HepG2 (cell line): ENCODE measurements around the gene GEMIN2. TPM values are rescaled to one million over a fixed set of nuclear protein-coding genes. Genes with fewer than 3 reads are reported as not detected.

ENCODE experiments used
- CCAR2 ChIP-seq: fragments of 200-400 bp; formaldehyde crosslinking; optimal IDR thresholded peaks from 2 replicates; pipeline ENCODE3; 2018; ENCODE audit warnings: low read depth, mild to moderate bottlenecking, low read length, moderate library complexity
- FOXA1 ChIP-seq, 2 experiments: fragments of 450-650 bp in 1 of 2; sonication (generic) in 1 of 2; formaldehyde crosslinking in 1 of 2; IDR thresholded peaks; 2 replicates each; pipeline versions ENCODE4 v1.4.0 to v1.6.1; 2016 to 2020; ENCODE audit warnings: missing genetic modification reagents in 1 of 2
- GLI4 ChIP-seq: sonication (generic); formaldehyde crosslinking; IDR thresholded peaks from 2 replicates; pipeline ENCODE4 v1.5.1; 2020; ENCODE audit warnings: missing genetic modification reagents, mild to moderate bottlenecking, moderate library complexity, borderline replicate concordance
- HNRNPH1 ChIP-seq: fragments of 200-400 bp; formaldehyde crosslinking; optimal IDR thresholded peaks from 2 replicates; pipeline ENCODE3; 2017; ENCODE audit warnings: mild to moderate bottlenecking, low read depth, low read length
- MEF2D ChIP-seq: sonication (generic); formaldehyde crosslinking; IDR thresholded peaks from 2 replicates; pipeline ENCODE4 v1.5.1; 2020; ENCODE audit warnings: mild to moderate bottlenecking, missing genetic modification reagents
- MIER3 ChIP-seq: IDR thresholded peaks from 2 replicates; pipeline ENCODE4 v1.6.1; 2016; ENCODE audit warnings: missing compliant biosample characterization, borderline replicate concordance
- NFYC ChIP-seq: IDR thresholded peaks from 2 replicates; pipeline ENCODE4 v1.6.1; 2016; ENCODE audit warnings: missing genetic modification reagents, missing compliant biosample characterization
- NONO ChIP-seq, 2 experiments: fragments of 450-650 bp in 1 of 2; sonication (generic) in 1 of 2; formaldehyde crosslinking in 1 of 2; IDR thresholded peaks in 1 of 2; conservative IDR thresholded peaks in 1 of 2; 2 replicates each; pipeline versions ENCODE4 v1.6.1 to v1.8.0; 2017 to 2022; ENCODE audit warnings: mild to moderate bottlenecking in 1 of 2, missing genetic modification reagents in 1 of 2, moderate library complexity in 1 of 2
- PITX1 ChIP-seq: sonication (generic); formaldehyde crosslinking; IDR thresholded peaks from 2 replicates; pipeline ENCODE4 v1.5.1; 2020; ENCODE audit warnings: mild to moderate bottlenecking, missing genetic modification reagents
- PRDM15 ChIP-seq: sonication (generic); formaldehyde crosslinking; IDR thresholded peaks from 2 replicates; pipeline ENCODE4 v1.4.0; 2020; ENCODE audit warnings: missing genetic modification reagents
- RORA ChIP-seq: sonication (generic); formaldehyde crosslinking; IDR thresholded peaks from 2 replicates; pipeline ENCODE4 v1.5.0; 2020; ENCODE audit warnings: mild to moderate bottlenecking, missing genetic modification reagents, moderate library complexity
- SALL1 ChIP-seq: sonication (generic); formaldehyde crosslinking; IDR thresholded peaks from 2 replicates; pipeline ENCODE4 v1.8.0; 2022; ENCODE audit warnings: mild to moderate bottlenecking, missing genetic modification reagents
- SMAD1 ChIP-seq: sonication (generic); formaldehyde crosslinking; IDR thresholded peaks from 2 replicates; pipeline ENCODE4 v1.4.0; 2020; ENCODE audit warnings: missing genetic modification reagents, low read depth, mild to moderate bottlenecking, borderline replicate concordance
- XRCC5 ChIP-seq: fragments of 200-400 bp; formaldehyde crosslinking; optimal IDR thresholded peaks from 2 replicates; pipeline ENCODE3; 2017; ENCODE audit warnings: mild to moderate bottlenecking, low read length
- ZFAT ChIP-seq: sonication (generic); formaldehyde crosslinking; conservative IDR thresholded peaks from 2 replicates; pipeline ENCODE4 v1.8.1; 2023; ENCODE audit warnings: missing genetic modification reagents, inconsistent platforms
- ZSCAN21 ChIP-seq: sonication (generic); formaldehyde crosslinking; IDR thresholded peaks from 2 replicates; pipeline ENCODE4 v1.8.0; 2022; ENCODE audit warnings: mild to moderate bottlenecking, missing genetic modification reagents, moderate library complexity, borderline replicate concordance
- polyA plus RNA-seq, 8 experiments: library from polyadenylated mRNA; depleted of rRNA in 3 of 8; stranded (reverse) in 7 of 8; unstranded in 1 of 8; fragments of >200 nt; fragmentation: Illumina TruSeq in 4 of 8; extraction: Trizol in 4 of 8; gene quantifications; 2 replicates each; pipeline versions ENCODE4 v1.2.1 to v1.2.3, GENCODE V29; 2011 to 2016; ENCODE audit warnings: low read depth in 4 of 8, missing spikeins in 1 of 8, mixed read lengths in 1 of 8; ENCODE audit not compliant: insufficient read depth in 1 of 8
- total RNA-seq, 5 experiments: library from RNA; depleted of rRNA; stranded (reverse); fragments of >200 nt; fragmentation: Illumina TruSeq; extraction: Trizol; gene quantifications; 2 replicates each; pipeline ENCODE4 v1.2.3, GENCODE V29; 2016; ENCODE audit warnings: low read depth in 1 of 5
- TF ChIP-seq, protein P1 (sequence below): sonication (generic); formaldehyde crosslinking; IDR thresholded peaks from 2 replicates; pipeline ENCODE4 v1.5.1; 2020; ENCODE audit warnings: missing genetic modification reagents, mild to moderate bottlenecking, borderline replicate concordance
- TF ChIP-seq, protein P2 (sequence below): sonication (generic); formaldehyde crosslinking; IDR thresholded peaks from 2 replicates; pipeline ENCODE4 v1.4.0; 2020; ENCODE audit warnings: missing genetic modification reagents
- TF ChIP-seq, protein P3 (sequence below): sonication (generic); formaldehyde crosslinking; conservative IDR thresholded peaks from 2 replicates; pipeline ENCODE4 v1.4.0; 2020; ENCODE audit warnings: missing genetic modification reagents

Gene GEMIN2
- total and polyA plus RNA-seq, 2 of the 13 experiments (the other 11 are each of a cell fraction or from before 2014, with no cell fraction given), result 54.8 to 110 TPM

DNA sequence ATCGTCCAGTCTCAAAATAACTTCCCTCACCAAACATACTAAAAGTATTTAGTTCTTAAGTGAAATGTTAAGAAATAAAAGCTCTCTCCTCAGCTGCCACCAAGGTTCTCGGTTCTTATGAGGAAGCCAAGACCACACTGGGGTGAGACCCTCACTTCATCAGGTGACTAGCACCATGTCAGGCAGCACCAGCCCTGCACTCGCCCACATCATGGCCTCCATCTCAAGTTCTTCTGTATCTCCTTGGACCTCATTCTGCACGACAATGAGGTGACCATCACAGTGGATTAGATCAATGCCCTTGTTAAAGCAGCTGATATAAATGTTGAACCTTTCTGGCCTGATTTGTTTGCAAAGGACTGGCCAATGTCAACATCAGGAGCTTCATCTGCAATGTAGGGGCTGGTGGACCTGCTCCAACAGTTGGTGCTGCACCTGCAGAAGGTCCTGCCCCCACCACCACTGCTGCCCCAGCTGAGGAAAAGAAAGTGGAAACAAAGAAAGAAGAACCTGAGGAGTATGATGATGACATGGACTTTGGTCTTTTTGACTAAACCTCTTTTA lies 23.5 kb upstream of the GEMIN2 start (continued):
- TF ChIP-seq NONO (IDR thresholded peaks at IDR 0.05), result no peak
- 0 out of 2 replicates have a peak, but pooled peaks have one; percentile 24 for TF ChIP-seq NONO (CRISPR knock-in tag; conservative IDR thresholded peaks at IDR 0.05)
- peak; percentile 32 for TF ChIP-seq XRCC5
- no peak for TF ChIP-seq ZFAT
- TF ChIP-seq GLI4, result no peak
- TF ChIP-seq HNRNPH1, result peak; percentile 64
- TF ChIP-seq, protein P1, sequence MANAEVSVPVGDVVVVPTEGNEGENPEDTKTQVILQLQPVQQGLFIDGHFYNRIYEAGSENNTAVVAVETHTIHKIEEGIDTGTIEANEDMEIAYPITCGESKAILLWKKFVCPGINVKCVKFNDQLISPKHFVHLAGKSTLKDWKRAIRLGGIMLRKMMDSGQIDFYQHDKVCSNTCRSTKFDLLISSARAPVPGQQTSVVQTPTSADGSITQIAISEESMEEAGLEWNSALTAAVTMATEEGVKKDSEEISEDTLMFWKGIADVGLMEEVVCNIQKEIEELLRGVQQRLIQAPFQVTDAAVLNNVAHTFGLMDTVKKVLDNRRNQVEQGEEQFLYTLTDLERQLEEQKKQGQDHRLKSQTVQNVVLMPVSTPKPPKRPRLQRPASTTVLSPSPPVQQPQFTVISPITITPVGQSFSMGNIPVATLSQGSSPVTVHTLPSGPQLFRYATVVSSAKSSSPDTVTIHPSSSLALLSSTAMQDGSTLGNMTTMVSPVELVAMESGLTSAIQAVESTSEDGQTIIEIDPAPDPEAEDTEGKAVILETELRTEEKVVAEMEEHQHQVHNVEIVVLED (CRISPR knock-in tag), result 0 out of 2 replicates have a peak, but pooled peaks have one; percentile 2
- TF ChIP-seq ZSCAN21 (CRISPR knock-in tag), result no peak
- TF ChIP-seq CCAR2, result peak; percentile 63
- no peak for TF ChIP-seq PRDM15 (CRISPR knock-in tag)
- TF ChIP-seq, protein P2, sequence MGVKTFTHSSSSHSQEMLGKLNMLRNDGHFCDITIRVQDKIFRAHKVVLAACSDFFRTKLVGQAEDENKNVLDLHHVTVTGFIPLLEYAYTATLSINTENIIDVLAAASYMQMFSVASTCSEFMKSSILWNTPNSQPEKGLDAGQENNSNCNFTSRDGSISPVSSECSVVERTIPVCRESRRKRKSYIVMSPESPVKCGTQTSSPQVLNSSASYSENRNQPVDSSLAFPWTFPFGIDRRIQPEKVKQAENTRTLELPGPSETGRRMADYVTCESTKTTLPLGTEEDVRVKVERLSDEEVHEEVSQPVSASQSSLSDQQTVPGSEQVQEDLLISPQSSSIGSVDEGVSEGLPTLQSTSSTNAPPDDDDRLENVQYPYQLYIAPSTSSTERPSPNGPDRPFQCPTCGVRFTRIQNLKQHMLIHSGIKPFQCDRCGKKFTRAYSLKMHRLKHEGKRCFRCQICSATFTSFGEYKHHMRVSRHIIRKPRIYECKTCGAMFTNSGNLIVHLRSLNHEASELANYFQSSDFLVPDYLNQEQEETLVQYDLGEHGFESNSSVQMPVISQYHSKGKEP (CRISPR knock-in tag), result no peak
- peak; percentile 40; the same call in 1 of the 2 replicates for TF ChIP-seq PITX1 (CRISPR knock-in tag)
- no peak for TF ChIP-seq SMAD1 (CRISPR knock-in tag)
- TF ChIP-seq FOXA1 (IDR thresholded peaks at IDR 0.05), result no peak
- TF ChIP-seq FOXA1 (CRISPR knock-in tag; IDR thresholded peaks at IDR 0.05), result peak; percentile 52; the same call in 1 of the 2 replicates
- no peak for TF ChIP-seq MIER3
- no peak for TF ChIP-seq SALL1
- TF ChIP-seq MEF2D (CRISPR knock-in tag), result 0 out of 2 replicates have a peak, but pooled peaks have one; percentile 37
- TF ChIP-seq, protein P3, sequence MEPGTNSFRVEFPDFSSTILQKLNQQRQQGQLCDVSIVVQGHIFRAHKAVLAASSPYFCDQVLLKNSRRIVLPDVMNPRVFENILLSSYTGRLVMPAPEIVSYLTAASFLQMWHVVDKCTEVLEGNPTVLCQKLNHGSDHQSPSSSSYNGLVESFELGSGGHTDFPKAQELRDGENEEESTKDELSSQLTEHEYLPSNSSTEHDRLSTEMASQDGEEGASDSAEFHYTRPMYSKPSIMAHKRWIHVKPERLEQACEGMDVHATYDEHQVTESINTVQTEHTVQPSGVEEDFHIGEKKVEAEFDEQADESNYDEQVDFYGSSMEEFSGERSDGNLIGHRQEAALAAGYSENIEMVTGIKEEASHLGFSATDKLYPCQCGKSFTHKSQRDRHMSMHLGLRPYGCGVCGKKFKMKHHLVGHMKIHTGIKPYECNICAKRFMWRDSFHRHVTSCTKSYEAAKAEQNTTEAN (CRISPR knock-in tag), result no peak
- TF ChIP-seq RORA, result no peak
- TF ChIP-seq NFYC (CRISPR knock-in tag), result no peak
